Renal cortex interstitium (tissue), 11 donors: ENCODE results near the gene MKX. TPM values are rescaled to one million over a fixed set of nuclear protein-coding genes. Genes with fewer than 3 reads are reported as not detected.

Experiments used
- DNase-seq, 11 donors: peaks; one replicate each; pipeline ENCODE4 v3.0.0-alpha.2; 2013; ENCODE audit warnings: low read depth in 9 of 11, low spot score in 4 of 11; ENCODE audit errors: extremely low read depth in 1 of 11
- polyA plus RNA-seq, 3 donors: library from polyadenylated mRNA; unstranded; fragments of 120-200 nt; gene quantifications; one replicate each; pipeline ENCODE4 v1.2.1, GENCODE V29; 2013; ENCODE audit not compliant: insufficient read length in 3 of 3

MKX gene
- polyA plus RNA-seq, 3 donors: 0.09 to 0.55 (median 0.39) TPM

DNA sequence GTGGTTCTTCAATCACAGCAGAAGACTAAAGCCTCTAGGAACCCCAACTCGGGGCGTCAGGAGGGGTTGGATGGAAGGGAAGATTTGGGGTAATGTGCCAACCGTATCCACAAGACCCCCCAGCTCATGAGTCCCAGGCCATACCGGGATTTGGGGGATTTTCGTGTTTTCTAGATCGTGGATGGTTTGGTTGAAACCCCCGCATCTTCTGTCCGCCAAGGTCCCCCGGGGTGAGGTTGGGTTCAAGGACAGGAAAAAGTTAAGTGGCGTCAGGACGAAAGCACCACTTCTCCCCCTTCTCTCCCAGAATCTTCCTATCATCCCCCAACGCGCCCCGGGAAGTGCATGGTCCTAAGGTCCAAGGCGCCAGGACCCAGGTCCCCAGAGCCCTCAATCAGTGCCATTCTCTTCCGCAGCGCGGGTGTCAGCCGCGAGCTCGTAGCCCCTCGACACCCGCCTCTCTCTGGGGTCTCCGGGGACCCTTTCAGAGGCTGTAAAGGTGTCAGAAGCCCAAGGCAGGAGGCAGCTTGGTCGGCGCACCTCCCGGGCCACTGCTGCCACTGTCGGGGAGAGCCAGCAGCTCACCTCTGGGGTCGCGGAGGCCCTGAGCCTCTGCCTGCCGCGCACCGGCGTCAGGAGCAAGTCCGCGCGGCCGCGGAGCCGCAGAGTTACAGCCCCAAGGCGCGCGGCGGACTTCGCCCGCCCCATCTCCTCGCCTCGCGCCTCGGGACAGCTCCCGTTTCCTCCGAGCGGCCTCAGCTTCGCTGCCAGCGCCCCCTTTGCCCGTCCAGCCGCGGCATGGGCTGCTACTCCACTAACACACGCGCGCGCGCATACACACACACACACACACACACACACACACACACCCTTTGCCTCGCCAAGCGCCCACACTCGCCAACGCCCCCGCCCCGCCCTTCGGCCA lies 1.5 kb downstream of the MKX start:
- peak in 1 of 11 donors; percentile 20 for DNase-seq

DNA sequence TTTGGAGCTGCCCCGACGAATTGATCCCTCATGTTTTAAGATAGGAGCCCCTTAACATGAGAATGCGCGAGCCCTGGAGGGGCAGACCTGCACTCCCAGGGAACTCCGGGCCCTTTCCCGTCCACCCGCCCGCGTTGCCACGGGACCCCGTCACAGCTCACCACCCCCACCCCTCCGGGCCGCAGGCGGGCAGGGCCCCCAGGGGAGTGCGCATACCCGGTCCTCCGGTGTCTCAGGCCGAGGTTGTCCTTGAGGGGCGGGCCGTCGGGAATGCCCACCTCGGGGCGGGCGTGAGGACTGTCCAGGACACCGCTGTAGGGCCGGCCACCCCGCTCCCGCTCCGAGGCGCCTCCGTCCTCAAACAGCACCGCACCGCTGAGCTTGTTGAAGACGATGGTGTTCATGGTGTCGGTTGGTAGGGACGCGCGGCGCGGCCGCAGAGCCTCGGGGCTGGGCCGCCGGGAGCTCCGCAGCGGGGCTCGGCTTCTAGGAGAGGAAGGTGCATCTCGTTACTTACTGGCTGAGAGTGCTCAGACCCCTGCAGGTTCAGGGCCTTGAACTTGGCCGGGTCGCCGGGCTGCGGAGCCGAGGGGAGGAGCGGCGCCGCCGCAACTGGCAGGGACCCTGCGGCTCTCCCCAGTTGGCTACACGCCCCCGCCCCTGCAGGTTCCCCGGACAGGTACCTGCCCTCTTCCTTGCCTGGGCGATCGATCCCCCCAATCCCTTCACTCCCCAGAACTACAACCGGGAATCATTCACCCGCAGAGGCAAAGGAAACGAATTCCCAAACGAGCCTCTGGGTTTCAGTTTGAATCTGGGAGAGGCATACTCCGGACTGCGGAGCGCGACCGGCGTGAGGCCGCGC lies 2.4 kb downstream of the MKX start:
- no peak for DNase-seq

- peak in 6 of 11 donors; percentile 57 to 78 (median 65) for DNase-seq
Observed at GRCh38 chr10:27742195-27743011, 3.2 kb downstream of the MKX start.

DNA sequence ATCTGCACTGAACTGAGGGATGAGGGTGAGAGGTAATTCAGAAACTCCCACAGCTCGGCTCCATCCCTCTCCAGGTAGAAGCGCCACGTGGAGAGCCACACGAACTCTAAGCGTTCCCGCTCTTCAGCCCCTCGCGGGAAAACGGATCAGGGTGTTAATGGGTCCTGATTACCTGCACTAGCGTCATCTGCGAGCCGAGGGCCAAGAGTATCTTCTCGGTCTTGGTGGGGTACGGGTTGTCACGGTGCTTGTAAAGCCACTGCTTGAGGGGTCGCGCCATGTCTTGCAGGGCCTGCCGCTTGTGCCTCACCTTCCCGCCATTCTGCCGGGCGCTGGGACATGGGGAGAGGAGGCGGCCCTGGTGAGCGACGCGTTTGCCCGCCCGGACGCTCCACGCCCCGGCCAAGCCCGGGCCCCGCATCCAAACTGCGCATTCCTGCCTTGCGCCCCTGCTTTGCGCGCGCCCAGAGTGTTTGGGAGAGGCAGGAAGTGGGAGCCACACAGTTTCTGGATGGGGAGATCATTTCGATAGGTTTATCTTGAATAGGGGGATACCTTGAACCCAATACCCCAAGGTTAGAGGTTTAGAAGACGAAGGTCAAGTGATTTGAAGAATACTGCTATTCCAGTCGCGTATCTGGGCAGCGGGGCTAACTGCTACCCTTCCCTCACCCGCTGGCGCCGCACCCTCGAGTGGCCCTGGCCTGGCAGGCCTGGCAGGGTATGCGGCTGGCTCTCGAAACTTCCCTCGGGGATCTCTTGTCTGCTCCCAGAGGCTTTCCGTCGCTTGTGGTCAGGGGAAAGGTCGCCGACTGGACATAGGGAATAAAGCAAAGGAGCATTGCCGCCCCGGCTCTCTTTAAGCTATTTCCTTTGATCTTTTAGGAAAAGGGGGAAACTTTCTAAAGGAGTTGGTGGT lies 4.2 kb downstream of the MKX start:
- no peak for DNase-seq

DNA sequence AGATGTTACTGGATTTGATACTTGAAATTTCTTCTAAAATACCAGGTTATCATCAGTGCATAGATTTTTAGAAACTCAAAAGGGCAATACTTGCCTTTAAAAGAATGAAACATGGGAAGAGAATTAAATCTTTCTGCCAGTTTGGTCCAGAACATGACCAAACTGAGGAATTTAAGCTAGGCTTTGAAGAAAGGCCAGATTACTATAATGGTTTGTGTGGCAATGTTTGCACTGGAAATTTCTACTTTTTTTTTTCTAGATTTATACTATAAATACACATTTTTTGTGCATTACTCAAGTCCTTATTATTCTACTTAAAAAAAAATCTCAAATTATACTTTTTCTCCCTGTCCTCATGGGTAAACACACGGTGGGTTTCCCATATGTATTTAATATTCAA lies 9.2 kb downstream of the MKX start:
- DNase-seq: no peak

GRCh38 chr10:27730041-27730440 lies 15.6 kb downstream of the MKX start:
- DNase-seq: no peak

- no peak for DNase-seq
Observed at GRCh38 chr10:27728338-27728737, 17.3 kb downstream of the MKX start.

GRCh38 chr10:27724287-27724686 lies 21.3 kb downstream of the MKX start:
- no peak for DNase-seq

DNA sequence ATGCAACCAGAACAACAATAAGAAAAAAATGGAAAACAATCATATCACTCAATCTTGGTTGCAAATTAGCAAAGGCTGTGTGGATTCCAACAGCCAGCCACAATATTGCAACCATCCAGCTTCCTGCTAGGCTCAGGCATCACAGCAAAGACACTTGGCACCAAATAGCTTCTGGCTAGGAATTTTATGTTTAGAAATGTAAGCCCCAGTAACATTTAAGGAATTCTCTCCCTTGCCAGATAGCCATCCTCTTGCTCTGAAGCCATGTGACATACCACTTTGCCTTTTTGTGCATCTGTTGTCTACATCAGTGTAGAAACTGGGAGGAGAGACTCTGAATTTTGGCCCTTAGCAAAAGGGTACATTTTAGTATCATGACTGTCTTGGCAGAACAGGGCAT lies 22.2 kb downstream of the MKX start:
- DNase-seq: no peak

GRCh38 chr10:27720529-27720928 lies 25.1 kb downstream of the MKX start:
- no peak for DNase-seq

- no peak for DNase-seq
Observed at GRCh38 chr10:27719052-27719451, 26.6 kb downstream of the MKX start.

GRCh38 chr10:27717861-27718260 lies 27.8 kb downstream of the MKX start:
- DNase-seq: no peak

GRCh38 chr10:27717224-27717623 lies 28.4 kb downstream of the MKX start:
- DNase-seq: no peak

GRCh38 chr10:27716521-27716920 lies 29.1 kb downstream of the MKX start:
- no peak for DNase-seq

- no peak for DNase-seq
Observed at GRCh38 chr10:27715505-27715904, 30.1 kb downstream of the MKX start.

GRCh38 chr10:27714349-27714748 lies 31.3 kb downstream of the MKX start:
- DNase-seq: no peak

- peak in 9 of 11 donors; percentile 8 to 41 (median 20) for DNase-seq
Observed at GRCh38 chr10:27713941-27714340, 31.7 kb downstream of the MKX start.

- DNase-seq: no peak
Observed at GRCh38 chr10:27710014-27710413, 35.6 kb downstream of the MKX start.
